Pons (tissue), 1 donor: ENCODE results near the gene OGA.

Experiments used
- DNase-seq: peaks from one replicate; pipeline ENCODE4 v3.0.0-alpha.2; 2016; ENCODE audit warnings: low spot score

Gene OGA

GRCh38 chr10:101775273-101776160, 42.7 kb downstream of the OGA start, which contains the start of gene FGF8:
Gene FGF8, minus strand, starts transcription at chr10:101776114. Its CDS starts 214 bp downstream, at chr10:101775900.
- no peak for DNase-seq

GRCh38 chr10:101774589-101775272, 43.5 kb downstream of the OGA start:
- no peak for DNase-seq

- DNase-seq: no peak
These were observed 44.2 kb downstream of the OGA start for GRCh38 chr10:101773923-101774588.

GRCh38 chr10:101772895-101773761, 45.1 kb downstream of the OGA start:
- DNase-seq: no peak

GRCh38 chr10:101772017-101772894, 46.0 kb downstream of the OGA start:
- peak; percentile 15 for DNase-seq

- DNase-seq: no peak
These were observed 46.9 kb downstream of the OGA start for GRCh38 chr10:101771380-101771779.

- DNase-seq: no peak
These were observed 47.7 kb downstream of the OGA start for GRCh38 chr10:101770331-101771215.

- DNase-seq: no peak
These were observed 48.6 kb downstream of the OGA start for GRCh38 chr10:101769541-101770180.

- DNase-seq: no peak
These were observed 49.5 kb downstream of the OGA start for GRCh38 chr10:101768791-101769170.

- no peak for DNase-seq
These were observed 50.1 kb downstream of the OGA start for GRCh38 chr10:101767966-101768790.

GRCh38 chr10:101767600-101767945, 50.7 kb downstream of the OGA start:
- DNase-seq: no peak

- no peak for DNase-seq
These were observed 51.3 kb downstream of the OGA start for GRCh38 chr10:101766753-101767599.

GRCh38 chr10:101766306-101766705, 51.9 kb downstream of the OGA start:
- no peak for DNase-seq

GRCh38 chr10:101763141-101763846, 55.0 kb downstream of the OGA start:
- no peak for DNase-seq

- DNase-seq: no peak
These were observed 55.5 kb downstream of the OGA start for GRCh38 chr10:101762736-101763135.

- DNase-seq: no peak
These were observed 57.0 kb downstream of the OGA start for GRCh38 chr10:101761226-101761625.

- no peak for DNase-seq
These were observed 57.7 kb downstream of the OGA start for GRCh38 chr10:101760510-101760909.
